ENCODE measurements around the gene CD74.

The CD74 gene

DNA sequence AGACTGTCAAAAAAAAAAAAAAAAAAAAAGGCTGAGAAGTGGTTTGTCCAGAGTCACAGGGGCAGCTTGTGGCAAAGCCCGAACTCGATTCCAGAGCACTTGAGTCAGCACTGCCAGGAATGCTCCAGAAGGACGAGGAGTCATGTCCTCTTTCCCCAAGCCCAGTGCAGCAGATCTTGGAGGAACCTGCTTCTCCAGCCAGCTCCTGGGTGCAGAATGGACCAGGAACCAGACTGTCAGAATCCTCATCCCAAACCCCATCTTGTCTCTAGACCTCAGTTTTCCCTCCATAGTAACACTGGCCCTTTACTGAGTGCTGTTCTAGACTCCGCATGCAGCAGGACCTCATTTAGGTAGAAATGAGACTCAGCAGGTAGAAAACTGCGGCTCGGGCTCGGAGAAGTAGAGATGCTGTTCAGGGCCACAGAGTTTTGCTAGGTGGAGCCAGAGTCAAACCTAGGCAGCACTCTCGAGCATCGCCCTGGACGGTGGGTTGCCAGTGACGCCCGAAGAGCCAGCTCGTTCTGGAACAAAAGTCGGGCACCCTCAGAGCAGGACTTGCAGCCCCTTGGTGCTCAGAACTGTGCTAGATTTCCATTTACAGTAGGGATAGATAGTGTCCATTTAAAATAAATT lies 15.4 kb downstream of the CD74 start:
- TF ChIP-seq FOXP2 (optimal IDR thresholded peaks at IDR 0.05; ENCODE audit: borderline replicate concordance, extremely low read depth, extremely low read length, insufficient read depth) (no peak), TAF1 (IDR thresholded peaks at IDR 0.05; ENCODE audit: borderline replicate concordance, insufficient read depth, low read length) (no peak), SIN3A (IDR thresholded peaks at IDR 0.05; ENCODE audit: borderline replicate concordance, insufficient read depth, low read length) (no peak), POLR2AphosphoS5 (IDR thresholded peaks at IDR 0.05; ENCODE audit: low read depth, low read length) (no peak)
- TF ChIP-seq, protein P1, sequence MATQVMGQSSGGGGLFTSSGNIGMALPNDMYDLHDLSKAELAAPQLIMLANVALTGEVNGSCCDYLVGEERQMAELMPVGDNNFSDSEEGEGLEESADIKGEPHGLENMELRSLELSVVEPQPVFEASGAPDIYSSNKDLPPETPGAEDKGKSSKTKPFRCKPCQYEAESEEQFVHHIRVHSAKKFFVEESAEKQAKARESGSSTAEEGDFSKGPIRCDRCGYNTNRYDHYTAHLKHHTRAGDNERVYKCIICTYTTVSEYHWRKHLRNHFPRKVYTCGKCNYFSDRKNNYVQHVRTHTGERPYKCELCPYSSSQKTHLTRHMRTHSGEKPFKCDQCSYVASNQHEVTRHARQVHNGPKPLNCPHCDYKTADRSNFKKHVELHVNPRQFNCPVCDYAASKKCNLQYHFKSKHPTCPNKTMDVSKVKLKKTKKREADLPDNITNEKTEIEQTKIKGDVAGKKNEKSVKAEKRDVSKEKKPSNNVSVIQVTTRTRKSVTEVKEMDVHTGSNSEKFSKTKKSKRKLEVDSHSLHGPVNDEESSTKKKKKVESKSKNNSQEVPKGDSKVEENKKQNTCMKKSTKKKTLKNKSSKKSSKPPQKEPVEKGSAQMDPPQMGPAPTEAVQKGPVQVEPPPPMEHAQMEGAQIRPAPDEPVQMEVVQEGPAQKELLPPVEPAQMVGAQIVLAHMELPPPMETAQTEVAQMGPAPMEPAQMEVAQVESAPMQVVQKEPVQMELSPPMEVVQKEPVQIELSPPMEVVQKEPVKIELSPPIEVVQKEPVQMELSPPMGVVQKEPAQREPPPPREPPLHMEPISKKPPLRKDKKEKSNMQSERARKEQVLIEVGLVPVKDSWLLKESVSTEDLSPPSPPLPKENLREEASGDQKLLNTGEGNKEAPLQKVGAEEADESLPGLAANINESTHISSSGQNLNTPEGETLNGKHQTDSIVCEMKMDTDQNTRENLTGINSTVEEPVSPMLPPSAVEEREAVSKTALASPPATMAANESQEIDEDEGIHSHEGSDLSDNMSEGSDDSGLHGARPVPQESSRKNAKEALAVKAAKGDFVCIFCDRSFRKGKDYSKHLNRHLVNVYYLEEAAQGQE (IDR thresholded peaks at IDR 0.05; ENCODE audit: insufficient read depth in 1 of 2, low read depth in 2 of 2, low read length in 2 of 2), result no peak

DNA sequence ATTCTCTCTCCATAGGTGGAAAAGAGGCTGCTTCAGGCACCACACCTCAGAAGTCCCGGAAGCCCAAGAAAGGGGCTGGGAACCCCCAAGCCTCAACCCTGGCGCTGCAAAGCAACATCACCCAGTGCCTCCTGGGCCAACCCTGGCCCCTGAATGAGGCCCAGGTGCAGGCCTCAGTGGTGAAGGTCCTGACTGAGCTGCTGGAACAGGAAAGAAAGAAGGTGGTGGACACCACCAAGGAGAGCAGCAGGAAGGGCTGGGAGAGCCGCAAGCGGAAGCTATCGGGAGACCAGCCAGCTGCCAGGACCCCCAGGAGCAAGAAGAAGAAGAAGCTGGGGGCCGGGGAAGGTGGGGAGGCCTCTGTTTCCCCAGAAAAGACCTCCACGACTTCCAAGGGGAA lies 16.4 kb downstream of the CD74 start:
- TF ChIP-seq, protein P1 (IDR thresholded peaks at IDR 0.05; ENCODE audit: insufficient read depth in 1 of 2, low read depth in 2 of 2, low read length in 2 of 2), result no peak
- TF ChIP-seq SIN3A (IDR thresholded peaks at IDR 0.05; ENCODE audit: borderline replicate concordance, insufficient read depth, low read length), result no peak

DNA sequence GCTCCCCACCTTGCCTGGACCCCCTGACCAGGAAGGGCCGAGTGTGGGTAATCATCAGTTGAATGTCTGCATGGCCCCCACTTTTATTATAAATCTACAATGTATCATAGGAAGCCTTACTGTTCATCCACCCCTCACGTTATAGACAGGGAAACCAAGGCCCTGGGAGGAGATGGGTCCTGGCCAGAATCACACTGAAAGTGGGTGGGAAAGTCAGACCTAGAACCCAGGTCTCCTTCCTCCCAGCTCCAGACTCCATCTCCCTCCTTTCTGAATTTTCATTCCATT lies 17.1 kb downstream of the CD74 start:
- TF ChIP-seq FOXP2 (optimal IDR thresholded peaks at IDR 0.05; ENCODE audit: borderline replicate concordance, extremely low read depth, extremely low read length, insufficient read depth) (no peak), SIN3A (IDR thresholded peaks at IDR 0.05; ENCODE audit: borderline replicate concordance, insufficient read depth, low read length) (no peak), TAF1 (IDR thresholded peaks at IDR 0.05; ENCODE audit: borderline replicate concordance, insufficient read depth, low read length) (no peak), POLR2AphosphoS5 (IDR thresholded peaks at IDR 0.05; ENCODE audit: low read depth, low read length) (no peak)
- TF ChIP-seq, protein P1 (IDR thresholded peaks at IDR 0.05; ENCODE audit: insufficient read depth in 1 of 2, low read depth in 2 of 2, low read length in 2 of 2), result no peak

DNA sequence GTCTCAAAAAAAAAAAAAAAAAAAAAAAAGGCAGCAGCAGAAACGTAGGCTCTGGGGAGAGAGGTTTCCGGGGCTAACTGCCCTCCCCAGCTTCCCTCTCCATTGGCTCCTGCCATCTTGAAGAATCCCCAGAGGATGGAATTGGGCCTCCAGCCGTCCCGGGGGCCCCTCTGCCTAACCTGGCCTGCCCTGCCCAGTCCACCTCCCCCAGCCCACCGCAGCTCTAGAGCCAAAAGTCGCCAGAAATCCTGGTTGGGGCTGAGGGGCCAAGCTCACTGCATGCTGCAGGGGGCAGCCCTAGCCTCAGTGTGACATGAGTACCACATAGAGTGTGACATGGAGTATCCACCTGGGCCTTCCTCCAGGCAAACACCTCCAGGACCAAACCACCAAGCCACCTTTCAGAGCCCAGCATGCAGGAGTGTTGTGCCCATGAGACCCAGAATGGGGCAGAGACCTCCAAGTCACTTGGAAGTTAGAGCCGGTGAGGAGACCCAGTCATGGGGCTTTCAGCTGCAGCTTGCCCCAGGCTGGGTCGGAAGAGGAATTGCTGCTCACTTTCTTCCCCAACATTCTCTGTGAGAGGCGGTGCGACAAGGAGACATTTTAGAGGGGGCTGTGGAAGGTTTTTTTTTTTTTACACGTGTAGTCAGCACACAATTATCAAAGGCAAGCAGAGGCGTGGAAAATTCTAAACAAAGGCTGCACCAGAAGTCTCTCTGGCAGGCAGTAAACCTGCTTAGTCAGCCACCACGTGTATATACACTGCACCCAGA lies 17.6 kb downstream of the CD74 start:
- TF ChIP-seq SIN3A (IDR thresholded peaks at IDR 0.05; ENCODE audit: borderline replicate concordance, insufficient read depth, low read length) (no peak), FOXP2 (optimal IDR thresholded peaks at IDR 0.05; ENCODE audit: borderline replicate concordance, extremely low read depth, extremely low read length, insufficient read depth) (no peak), TAF1 (IDR thresholded peaks at IDR 0.05; ENCODE audit: borderline replicate concordance, insufficient read depth, low read length) (no peak), POLR2AphosphoS5 (IDR thresholded peaks at IDR 0.05; ENCODE audit: low read depth, low read length) (no peak)
- TF ChIP-seq, protein P1 (IDR thresholded peaks at IDR 0.05; ENCODE audit: insufficient read depth in 1 of 2, low read depth in 2 of 2, low read length in 2 of 2), result no peak

Measured in PFSK-1 (cell line).